GM19351 (cell line): ENCODE measurements around the gene CEP170B.
"Not testable (repeated sequence)": the region's sequence is repeated elsewhere in the genome, so short reads cannot be mapped to it uniquely, and the experiment has no call there.

Experiments used
- ATAC-seq: cut with Tn5 transposase; IDR thresholded peaks from one replicate; pipeline ENCODE4 v1.9.1; 2021; ENCODE audit warnings: mild to moderate bottlenecking, moderate library complexity; ENCODE audit not compliant: unreplicated experiment

CEP170B gene

DNA sequence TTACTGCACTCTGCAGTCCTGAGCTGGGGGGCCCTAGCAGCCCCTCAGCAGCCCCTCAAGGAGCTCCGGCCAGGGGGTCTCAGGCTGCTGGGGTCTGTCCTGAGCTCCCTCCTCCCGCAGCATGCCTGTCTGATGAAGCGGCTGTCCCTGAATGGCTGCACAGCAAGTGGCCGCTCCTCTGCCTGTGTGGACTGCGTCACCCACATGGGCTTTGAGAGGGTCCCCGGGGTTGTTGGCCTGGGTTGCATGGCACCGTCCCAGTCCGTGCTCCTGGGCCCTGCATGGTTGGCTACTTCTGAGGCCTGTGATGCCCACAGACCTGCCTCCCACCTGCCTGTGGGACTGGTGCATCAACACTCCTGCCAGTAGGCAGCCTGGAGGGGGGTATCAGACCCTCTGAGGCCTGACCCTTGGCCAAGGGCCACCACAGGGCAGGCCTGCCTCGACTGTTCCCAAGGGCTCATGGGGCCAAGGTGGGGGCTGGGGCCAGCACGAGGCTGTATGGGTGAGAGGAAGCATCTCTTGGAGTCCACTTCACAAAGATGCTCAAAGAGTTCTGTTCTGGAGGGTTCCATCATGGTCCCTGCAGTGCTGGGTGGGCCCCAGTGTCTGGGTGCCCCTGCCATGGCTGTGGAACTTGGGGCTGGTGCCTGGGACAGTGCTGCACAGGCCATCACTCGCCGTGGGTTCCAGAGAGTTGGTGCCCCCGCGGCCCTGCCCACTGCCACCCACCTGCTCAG lies 12.2 kb downstream of the CEP170B start:
- ATAC-seq: no peak

DNA sequence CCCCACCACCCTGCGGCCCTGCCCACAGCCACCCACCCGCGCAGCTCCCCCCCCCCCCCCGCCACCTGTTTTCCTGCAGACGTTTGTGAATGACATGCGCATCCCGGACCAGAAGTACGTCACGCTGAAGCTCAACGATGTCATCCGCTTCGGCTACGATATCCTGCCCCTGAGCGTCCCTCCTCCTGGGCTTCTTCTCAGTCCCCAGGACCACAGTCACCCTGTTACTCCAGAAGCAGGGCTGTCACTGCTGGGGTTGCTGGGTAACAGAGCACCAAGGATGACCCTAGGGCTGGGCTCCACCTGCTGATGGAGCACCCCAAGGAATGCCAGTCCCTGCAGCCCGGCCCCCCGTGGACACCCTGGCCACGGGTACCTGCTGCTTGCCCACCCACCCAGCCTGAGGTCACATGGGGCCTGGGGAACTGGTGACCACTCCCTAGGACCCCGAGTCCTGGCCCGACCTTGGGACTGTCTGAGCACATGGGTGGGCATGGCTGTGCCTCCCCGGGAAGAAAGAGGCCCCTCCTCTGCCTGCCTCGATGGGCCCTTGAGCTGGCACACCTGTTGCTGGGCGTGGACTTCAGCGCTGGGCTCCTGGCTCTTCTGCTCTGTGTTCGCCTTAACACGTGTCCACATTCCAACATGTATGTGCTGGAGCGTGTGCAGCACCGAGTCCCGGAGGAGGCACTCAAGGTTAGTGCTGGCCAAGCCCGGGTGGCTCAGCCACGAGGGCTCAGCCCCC lies 12.9 kb downstream of the CEP170B start:
- ATAC-seq: no peak

DNA sequence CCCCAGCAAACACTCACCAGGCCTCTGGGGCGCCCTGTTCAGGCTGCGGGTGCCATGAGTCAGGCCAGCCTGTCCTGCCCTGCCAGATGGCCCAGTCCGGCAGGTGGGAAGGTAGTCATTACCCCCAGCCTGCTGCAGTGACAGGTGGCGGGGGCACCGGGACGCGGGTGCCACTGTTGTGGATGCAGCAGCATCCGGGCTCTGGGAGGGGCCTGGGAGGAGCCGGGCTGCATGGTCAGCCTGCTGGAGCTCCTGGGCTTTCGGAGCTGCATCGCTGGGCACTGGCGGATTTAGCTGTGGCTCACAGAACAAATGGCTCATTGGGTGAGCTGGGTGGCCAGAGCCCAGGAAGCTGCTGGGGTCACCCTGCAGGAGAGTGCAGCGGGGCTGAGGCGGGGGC lies 13.5 kb downstream of the CEP170B start:
- ATAC-seq: no peak

DNA sequence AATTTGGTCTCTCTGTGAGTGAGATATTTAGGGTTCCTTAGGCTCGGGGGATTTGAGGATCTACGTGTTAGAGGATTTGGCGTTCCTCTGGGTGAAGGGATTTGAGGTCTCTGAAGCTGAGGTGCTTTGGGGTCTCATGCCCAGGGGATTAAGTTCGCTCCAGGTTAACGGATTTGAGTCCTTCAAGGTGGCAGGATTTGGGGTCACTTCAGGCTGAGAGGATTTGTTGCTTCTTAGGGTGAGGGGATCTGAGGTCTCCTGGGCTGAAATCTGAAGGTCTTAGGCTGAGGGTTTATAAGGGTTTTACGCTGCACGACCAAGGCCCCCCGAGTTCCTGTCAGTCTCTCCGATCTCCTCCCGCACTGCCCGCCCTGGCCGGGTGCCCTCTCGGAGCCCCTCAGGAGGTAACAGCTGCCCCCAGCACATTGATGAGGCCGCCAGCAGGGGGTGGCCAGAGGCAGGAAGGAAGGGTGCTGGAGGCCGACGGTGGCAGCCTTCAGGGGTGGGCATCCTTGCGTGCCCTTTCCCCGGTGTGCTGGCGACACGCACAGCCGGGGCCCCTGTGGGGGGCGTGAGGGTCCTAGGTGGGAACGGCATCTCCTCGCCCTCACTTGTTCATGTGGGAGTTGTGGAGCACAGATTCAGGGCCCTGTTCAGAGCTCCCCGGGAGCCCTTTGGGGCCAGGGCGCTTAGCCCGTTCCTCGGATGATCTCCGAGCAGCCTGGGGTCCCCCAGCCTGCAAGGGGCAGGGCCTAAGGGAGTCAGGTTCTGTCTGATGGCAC lies 14.3 kb downstream of the CEP170B start:
- no peak for ATAC-seq

DNA sequence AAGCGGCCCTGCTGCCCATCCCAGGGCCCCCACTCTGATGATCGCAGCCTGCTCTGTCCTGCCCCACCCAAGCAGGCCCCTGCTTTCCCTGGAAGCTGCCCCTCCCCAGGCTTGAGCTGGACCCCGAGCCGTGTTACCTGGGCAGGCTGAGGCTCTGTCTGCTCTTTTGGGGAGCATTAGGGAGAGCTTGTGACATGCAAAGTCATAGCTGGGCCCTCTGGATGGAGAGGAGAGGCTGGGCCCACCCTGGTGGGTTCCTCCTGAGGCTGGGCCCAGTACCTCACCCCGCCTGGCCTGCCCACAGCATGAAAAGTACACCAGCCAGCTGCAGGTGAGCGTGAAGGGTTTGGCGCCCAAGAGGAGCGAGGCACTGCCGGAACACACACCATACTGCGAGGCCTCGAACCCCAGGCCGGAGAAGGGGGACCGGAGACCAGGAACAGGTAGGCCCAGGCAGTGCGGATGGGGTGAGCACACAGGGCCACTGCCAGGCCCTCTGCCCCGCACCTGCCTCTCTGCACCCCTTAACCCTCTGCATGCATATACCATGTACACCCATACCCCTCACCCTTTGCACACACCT lies 15.0 kb downstream of the CEP170B start:
- ATAC-seq: no peak

DNA sequence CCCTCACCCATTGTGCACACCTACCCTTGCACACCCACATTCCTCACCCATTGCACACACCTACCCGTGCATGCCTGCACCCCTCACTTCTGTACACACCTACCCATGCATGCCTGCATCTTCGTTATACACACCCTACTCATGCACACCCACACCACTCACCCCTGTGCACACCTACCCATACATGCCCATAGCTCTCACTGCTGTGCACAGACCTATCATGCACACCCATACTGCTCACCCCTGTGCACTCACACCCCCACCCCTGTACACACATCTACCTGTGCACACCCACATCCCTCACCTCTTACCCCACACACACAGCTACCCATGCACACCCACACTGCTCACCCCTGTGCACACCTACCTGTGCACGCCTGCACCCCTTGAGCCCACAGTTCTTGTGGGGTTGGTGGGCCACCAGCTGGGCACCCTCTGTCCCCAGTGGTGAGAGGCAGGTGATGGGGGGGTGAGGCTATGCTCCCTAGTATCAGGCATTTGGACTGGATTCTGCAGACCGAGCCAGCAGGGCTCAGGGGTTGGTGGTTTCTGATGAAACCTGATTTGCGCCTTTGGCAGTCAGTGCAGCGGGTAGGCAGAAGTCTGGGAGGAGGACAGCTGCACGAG lies 15.6 kb downstream of the CEP170B start:
- no peak for ATAC-seq

DNA sequence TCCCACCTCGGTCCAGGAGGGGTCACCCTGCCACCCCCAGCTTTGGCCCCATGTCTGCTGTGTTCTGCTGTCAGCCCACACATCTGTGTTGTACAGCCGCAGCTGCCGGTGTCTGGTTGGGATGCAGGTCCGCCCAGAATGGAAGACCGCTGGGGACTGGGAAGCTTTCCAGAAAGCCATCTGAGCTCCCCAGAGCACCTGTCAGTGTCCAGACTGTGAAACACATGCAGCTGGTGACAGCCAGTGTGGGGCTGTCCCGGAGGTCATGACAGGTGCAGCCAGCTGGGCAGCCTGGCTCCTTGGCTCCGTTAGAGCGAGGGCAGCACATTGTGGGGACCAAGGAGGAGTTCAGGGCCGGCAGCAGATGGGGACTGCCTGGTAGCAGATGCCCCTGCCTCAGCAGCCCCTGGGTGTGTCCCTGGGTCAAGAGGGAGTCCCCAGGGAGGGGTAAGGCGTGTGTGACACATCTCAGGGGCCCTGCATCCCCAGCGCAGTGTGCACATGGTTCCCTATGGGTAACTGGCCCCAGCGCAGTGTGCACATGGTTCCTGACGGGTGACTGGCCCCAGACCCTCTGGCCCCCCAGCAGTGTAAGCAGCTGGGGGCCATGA lies 16.4 kb downstream of the CEP170B start:
- no peak for ATAC-seq

DNA sequence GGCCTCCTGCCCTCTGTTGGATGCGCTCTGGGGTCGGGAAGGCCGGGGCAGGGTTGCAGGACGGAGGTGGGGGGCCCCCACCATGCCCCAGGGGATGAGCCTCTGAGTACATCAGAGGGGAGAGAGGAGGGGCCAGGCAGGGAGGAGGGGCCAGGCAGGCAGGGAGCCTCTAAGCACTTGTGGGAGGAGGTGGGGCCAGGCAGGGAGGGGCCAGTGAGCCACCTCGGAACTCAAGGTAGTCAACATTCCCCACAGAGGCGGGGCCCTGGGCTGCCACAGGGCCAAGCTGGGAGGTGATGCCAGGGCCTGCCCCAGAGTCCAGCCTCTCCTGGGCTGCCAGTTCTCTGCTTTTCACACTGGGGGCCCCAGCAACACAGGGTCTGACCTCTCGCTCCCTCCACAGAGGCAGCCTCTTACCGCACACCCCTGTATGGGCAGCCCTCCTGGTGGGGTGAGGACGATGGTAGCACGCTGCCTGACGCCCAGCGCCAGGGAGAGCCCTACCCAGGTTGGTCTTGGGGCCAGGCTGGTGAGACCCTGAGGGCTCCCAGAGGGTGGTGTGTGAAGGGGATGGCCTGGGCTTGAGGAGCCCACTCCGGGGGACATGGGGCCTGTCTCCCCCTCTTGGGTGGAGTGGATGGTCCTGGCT lies 17.4 kb downstream of the CEP170B start:
- no peak for ATAC-seq

DNA sequence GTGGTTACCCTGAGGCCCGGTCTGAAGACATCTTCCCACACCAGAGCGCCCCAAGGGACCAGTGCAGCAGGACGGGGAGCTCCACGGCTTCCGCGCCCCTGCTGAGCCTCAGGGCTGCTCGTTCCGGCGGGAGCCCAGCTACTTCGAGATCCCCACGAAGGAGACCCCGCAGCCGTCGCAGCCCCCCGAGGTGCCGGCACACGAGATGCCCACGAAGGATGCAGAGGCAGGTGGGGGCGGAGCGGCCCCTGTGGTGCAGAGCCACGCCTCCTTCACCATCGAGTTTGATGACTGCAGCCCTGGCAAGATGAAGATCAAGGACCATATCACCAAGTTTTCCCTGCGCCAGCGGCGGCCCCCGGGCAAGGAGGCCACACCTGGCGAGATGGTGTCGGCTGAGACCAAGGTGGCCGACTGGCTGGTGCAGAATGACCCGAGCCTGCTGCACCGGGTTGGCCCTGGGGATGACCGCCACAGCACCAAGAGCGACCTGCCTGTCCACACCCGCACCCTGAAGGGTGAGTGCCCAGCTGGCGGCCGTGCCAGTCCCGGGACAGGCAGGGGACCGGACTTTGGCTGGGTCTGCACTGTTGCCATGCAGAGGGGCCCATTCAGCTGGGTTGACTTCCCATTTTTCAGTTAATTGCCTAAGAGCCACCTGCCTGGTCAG lies 18.1 kb downstream of the CEP170B start:
- ATAC-seq: no peak

DNA sequence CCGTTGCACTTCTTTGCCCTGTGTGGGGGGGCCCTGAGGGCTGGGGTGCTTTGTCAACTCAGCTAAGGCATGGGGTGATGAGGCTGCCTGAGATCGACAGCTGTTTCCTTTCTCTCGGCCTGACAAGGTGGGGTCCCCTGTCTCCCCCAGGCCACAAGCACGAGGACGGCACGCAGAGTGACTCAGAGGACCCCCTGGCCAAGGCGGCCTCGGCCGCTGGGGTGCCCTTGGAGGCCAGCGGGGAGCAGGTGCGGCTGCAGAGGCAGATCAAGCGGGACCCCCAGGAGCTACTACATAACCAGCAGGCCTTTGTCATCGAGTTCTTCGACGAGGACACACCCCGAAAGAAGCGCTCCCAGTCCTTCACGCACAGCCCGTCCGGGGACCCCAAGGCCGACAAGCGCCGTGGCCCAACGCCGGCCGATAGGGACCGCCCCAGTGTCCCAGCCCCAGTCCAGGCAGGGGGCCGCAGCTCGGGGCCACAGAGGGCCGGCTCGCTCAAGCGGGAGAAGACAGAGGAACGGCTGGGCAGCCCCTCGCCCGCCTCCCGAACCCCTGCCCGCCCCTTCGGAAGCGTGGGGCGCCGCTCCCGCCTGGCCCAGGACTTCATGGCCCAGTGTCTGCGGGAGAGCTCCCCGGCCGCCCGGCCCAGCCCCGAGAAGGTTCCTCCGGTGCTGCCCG lies 18.8 kb downstream of the CEP170B start:
- no peak for ATAC-seq

DNA sequence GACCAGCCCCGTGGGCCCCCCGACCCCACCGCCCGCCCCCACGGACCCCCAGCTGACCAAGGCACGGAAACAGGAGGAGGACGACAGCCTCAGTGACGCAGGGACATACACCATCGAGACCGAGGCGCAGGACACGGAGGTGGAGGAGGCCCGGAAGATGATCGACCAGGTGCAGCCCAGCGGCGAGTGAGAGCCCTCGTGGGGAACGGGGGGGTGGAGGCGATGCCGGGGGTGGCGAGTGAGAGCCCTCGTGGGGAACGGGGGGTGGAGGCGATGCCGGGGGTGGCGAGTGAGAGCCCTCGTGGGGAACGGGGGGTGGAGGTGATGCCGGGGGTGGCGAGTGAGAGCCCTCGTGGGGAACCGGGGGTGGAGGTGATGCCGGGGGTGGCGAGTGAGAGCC lies 19.3 kb downstream of the CEP170B start:
- not testable (repeated sequence) for ATAC-seq

DNA sequence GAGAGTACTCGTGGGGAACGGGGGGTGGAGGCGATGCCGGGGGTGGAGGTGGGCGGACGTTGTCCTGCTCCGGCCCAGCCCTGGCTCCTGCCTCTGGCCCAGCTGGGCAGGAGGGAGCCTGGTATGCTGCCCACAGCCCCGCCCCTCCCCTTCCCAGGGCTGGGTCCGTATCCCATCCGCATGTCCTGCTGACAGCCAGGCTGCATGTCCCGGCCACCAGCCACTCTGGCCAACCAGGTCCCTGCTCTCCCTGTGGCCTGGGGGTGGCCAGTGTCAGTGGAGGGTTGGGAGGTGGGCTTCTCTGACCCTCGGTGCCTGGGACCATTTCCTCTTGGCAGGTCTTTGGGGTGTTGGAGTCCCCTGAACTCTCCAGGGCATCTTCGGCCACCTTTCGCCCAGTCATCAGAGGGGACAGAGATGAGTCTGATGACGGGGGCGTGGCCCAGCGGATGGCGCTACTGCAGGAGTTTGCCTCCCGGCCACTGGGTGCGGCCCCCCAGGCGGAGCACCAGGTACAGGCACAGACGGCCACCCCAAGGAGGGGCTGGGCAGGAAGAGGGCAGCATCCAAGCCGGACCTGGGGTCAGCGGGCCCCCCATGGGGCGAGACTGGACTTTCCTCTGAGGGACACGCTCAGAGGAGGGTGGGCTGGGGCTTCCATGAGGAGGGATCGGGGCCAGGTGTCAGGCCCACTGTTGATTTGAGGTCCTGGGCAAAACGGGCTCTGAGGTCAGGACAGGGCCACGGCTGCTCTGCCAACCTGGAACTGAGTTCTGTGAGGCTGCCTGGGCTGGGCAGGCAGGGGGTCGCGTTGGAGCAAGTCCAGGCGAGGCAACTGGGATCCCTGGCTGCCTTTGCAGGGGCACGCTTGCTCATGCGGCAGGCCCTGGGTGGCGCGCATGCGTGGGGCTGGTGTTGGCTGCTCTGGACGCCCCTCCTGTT lies 20.2 kb downstream of the CEP170B start:
- no peak for ATAC-seq

DNA sequence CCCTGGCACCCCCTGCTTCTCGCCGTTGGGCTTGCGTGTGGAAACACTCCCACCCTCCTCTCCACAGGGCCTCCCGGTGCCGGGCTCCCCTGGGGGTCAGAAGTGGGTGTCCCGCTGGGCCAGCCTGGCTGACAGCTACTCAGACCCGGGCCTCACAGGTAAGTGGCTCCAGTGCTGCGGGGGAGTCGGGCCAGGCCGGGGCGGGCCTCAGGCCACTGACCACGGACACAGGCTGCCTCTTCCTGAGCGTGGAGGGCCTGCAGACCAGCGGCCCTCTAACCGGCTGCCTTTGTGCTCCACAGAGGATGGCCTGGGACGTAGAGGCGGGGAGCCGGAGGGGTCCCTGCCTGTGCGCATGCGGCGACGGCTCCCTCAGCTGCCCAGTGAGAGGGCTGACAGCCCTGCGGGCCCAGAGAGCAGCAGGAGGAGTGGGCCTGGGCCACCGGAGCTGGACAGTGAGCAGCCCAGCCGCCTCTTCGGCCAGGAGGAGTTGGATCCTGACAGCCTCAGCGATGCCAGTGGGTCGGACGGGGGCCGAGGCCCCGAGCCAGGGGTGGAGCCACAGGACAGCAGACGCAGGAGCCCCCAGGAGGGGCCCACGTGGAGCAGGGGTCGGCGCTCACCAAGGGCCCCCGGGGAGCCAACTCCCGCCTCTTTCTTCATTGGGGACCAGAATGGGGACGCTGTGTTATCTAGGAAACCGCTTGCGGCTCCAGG lies 21.1 kb downstream of the CEP170B start:
- no peak for ATAC-seq

DNA sequence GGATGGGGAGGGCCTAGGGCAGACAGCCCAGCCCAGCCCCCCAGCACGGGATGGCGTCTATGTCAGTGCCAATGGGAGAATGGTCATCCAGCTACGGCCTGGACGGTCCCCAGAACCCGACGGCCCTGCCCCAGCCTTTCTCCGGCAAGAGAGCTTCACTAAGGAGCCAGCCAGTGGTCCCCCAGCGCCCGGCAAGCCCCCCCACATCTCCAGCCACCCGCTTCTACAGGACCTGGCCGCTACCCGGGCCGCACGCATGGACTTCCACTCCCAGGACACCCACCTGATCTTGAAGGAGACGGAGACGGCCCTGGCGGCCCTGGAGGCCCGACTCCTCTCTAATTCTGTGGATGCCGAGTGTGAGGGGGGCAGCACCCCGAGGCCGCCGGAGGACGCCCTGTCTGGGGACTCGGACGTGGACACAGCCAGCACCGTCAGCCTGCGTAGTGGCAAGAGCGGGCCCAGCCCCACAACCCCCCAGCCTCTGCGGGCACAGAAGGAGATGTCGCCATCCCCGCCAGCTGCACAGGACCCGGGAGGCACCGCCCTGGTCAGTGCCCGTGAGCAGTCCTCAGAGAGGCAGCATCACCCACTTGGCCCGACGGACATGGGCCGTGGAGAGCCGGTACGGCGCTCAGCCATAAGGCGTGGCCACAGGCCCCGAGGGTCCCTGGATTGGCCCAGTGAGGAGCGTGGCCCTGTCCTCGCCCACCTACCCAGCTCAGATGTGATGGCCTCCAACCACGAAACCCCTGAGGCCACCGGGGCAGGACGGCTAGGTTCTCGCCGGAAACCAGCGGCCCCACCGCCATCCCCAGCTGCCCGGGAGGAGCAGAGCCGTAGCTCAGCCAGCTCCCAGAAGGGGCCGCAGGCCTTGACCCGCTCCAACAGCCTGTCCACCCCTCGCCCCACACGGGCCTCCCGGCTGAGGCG lies 21.9 kb downstream of the CEP170B start:
- ATAC-seq: no peak

DNA sequence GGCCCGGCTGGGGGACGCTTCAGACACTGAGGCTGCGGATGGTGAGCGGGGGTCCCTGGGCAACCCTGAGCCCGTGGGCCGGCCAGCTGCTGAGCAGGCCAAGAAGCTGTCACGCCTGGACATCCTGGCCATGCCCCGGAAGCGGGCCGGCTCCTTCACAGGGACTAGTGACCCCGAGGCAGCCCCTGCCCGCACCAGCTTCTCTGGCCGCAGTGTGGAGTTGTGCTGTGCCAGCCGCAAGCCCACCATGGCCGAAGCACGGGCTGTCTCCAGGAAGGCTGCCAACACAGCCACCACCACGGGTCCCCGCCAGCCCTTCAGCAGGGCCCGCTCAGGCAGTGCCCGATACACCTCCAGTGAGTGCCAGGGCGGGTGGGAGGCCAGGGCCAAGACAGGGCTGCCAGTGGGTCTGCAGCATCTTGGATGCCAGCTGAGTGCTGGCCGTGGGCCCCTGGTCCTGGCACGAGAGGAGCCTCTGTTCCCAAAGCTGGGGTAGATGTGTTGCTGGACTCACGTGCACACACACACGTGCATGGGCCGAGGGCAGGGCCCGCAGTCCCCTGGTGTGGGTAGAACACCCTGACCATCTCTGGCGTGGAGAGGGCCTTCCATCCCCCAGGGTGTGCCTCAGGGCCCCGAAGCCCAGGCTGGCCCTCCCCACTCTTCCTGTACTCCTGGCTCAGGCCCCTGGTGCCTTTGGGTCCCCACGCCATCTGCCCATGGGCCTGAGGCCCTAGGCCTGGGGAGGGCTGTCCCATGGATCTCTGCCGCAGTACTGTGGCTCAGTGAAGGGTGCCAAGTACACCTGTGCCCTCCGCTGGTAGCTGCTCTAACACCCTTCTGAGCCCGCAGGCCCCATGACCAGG lies 22.8 kb downstream of the CEP170B start:
- no peak for ATAC-seq
